ENCODE measurements around the gene KCNMA1.

- TF ChIP-seq CTCF (IDR thresholded peaks at IDR 0.05) = no peak
- TF ChIP-seq EZH2 (IDR thresholded peaks at IDR 0.05; ENCODE audit: borderline replicate concordance, insufficient read depth, low read depth, low read length, poor library complexity, severe bottlenecking) = no peak
These were observed 1.2 kb downstream of the KCNMA1 start for GRCh38 chr10:77636282-77636966.

Data from B cell (primary cell).